ENCODE measurements around the gene ATF6. TPM values are rescaled to one million over a fixed set of nuclear protein-coding genes. Genes with fewer than 3 reads are reported as not detected.

Gene ATF6
- total RNA-seq, 1 donor from 2014 or later = 28.0 TPM

- H3K4me3 Mint-ChIP-seq = no peak overlapping the region
- peaks cover 36% of the 10 kb centered on the region for H3K4me1 Mint-ChIP-seq
- DNase-seq (ENCODE audit: low spot score in 2 of 2, unreplicated experiment in 2 of 2) = no peak
Measured at GRCh38 chr1:161946071-161946987, 180.2 kb downstream of the ATF6 start.

GRCh38 chr1:161948435-161948834 lies 182.3 kb downstream of the ATF6 start:
- DNase-seq (ENCODE audit: low spot score in 2 of 2, unreplicated experiment in 2 of 2) = no peak
- Mint-ChIP-seq H3K27ac (no peak overlapping the region), H3K27me3 (ENCODE audit: low read depth) (peaks cover 6% of the 10 kb centered on the region), H3K36me3 (peaks cover 22% of the 10 kb centered on the region), H3K9me3 (peaks cover 9% of the 10 kb centered on the region), H3K4me1 (peaks cover 29% of the 10 kb centered on the region), H3K4me3 (no peak overlapping the region)
- no peak for TF ChIP-seq CTCF (IDR thresholded peaks at IDR 0.05; ENCODE audit: unreplicated experiment)

More at GRCh38 chr1:161946071-161946987, 180.2 kb downstream of the ATF6 start:
- Mint-ChIP-seq H3K36me3 (peaks cover 23% of the 10 kb centered on the region), H3K27ac (peak overlapping the region; percentile 4), H3K27me3 (ENCODE audit: low read depth) (no peaks in the 10 kb centered on the region), H3K9me3 (peaks cover 9% of the 10 kb centered on the region)
- no peak for TF ChIP-seq CTCF (IDR thresholded peaks at IDR 0.05; ENCODE audit: unreplicated experiment)

- no peak overlapping the region for H3K27ac Mint-ChIP-seq
- H3K4me3 Mint-ChIP-seq = no peak overlapping the region
- H3K36me3 Mint-ChIP-seq = peaks cover 20% of the 10 kb centered on the region
- no peak for DNase-seq (ENCODE audit: low spot score in 2 of 2, unreplicated experiment in 2 of 2)
- TF ChIP-seq CTCF (IDR thresholded peaks at IDR 0.05; ENCODE audit: unreplicated experiment) = no peak
- H3K9me3 Mint-ChIP-seq = peaks cover 9% of the 10 kb centered on the region
- H3K4me1 Mint-ChIP-seq = peaks cover 22% of the 10 kb centered on the region
- H3K27me3 Mint-ChIP-seq (ENCODE audit: low read depth) = peaks cover 10% of the 10 kb centered on the region
Measured at GRCh38 chr1:161949548-161949947, 183.4 kb downstream of the ATF6 start.

GRCh38 chr1:161950377-161950776 lies 184.3 kb downstream of the ATF6 start:
- Mint-ChIP-seq H3K4me3 (no peak overlapping the region), H3K9me3 (peaks cover 9% of the 10 kb centered on the region), H3K36me3 (peaks cover 20% of the 10 kb centered on the region), H3K27ac (no peak overlapping the region), H3K4me1 (peaks cover 15% of the 10 kb centered on the region), H3K27me3 (ENCODE audit: low read depth) (peaks cover 10% of the 10 kb centered on the region)
- TF ChIP-seq CTCF (IDR thresholded peaks at IDR 0.05; ENCODE audit: unreplicated experiment) = no peak
- no peak for DNase-seq (ENCODE audit: low spot score in 2 of 2, unreplicated experiment in 2 of 2)

GRCh38 chr1:161951646-161952045 lies 185.5 kb downstream of the ATF6 start:
- H3K9me3 Mint-ChIP-seq = peaks cover 9% of the 10 kb centered on the region
- no peak for DNase-seq (ENCODE audit: low spot score in 2 of 2, unreplicated experiment in 2 of 2)
- H3K4me1 Mint-ChIP-seq = peaks cover 6% of the 10 kb centered on the region
- TF ChIP-seq CTCF (IDR thresholded peaks at IDR 0.05; ENCODE audit: unreplicated experiment) = no peak
- H3K4me3 Mint-ChIP-seq = no peak overlapping the region
- H3K27ac Mint-ChIP-seq = no peak overlapping the region
- peaks cover 10% of the 10 kb centered on the region for H3K27me3 Mint-ChIP-seq (ENCODE audit: low read depth)
- H3K36me3 Mint-ChIP-seq = peaks cover 20% of the 10 kb centered on the region
